HCT116 (cell line): ENCODE data around the gene UBE2E1. TPM values are rescaled to one million over a fixed set of nuclear protein-coding genes. Genes with fewer than 3 reads are reported as not detected.

Source experiments
- ATAC-seq: fragments of 200-7000 bp; cut with Tn5 transposase; 2 replicates; pipeline ENCODE4 v1.9.1; 2020; ENCODE audit warnings: mild to moderate bottlenecking, moderate library complexity
- BruUV-seq: library from RNA; stranded (reverse); fragments of 400-500 nt; replicated peaks from 2 replicates; lab custom pipeline; 2021; lab: Mats Ljungman, UMichigan
- CTCF ChIA-PET: fragments of 300-600 bp; sonication (Branson Sonifier 250); formaldehyde crosslinking; loops from one replicate; lab custom pipeline; 2021; ENCODE audit warnings: antibody characterized with exemption; lab: Charles Lee
- POLR2A ChIA-PET: fragments of 300-600, 350-600 bp; sonication (Branson Sonifier 250); formaldehyde crosslinking; loops from one replicate; lab custom pipeline; 2021; ENCODE audit warnings: antibody characterized with exemption; lab: Charles Lee
- RAD21 ChIA-PET, 2 experiments: fragments of 300-600 bp; sonication (Branson Sonifier 250); formaldehyde crosslinking; loops; one replicate each; lab custom pipeline; 2023; ENCODE audit warnings: low total read pairs in 2 of 2; ENCODE audit not compliant: uncharacterized antibody in 2 of 2, unreplicated experiment in 2 of 2, low non-redundant PET in 1 of 2; lab: Charles Lee
- DNase-seq: peaks from one replicate; pipeline ENCODE4 v3.0.0-alpha.2; 2010; ENCODE audit warnings: low read depth, low spot score
- H2AFZ ChIP-seq: fragments of 200-600 bp; shearing (Covaris generic), sonication (generic); 2 replicates; pipeline ENCODE4 v1.6.1; 2017; ENCODE audit warnings: low read depth, mixed run types, mixed read lengths, antibody characterized with exemption, low read length; ENCODE audit not compliant: poor library complexity, severe bottlenecking
- H3K27ac ChIP-seq: 2 replicates; pipeline ENCODE4 v1.5.1; 2012; ENCODE audit warnings: low read depth, low read length
- H3K27me3 ChIP-seq: fragments of 200-600 bp; sonication (generic); 2 replicates; pipeline ENCODE4 v1.6.1; 2016; ENCODE audit warnings: mixed run types, low read length, mixed read lengths; ENCODE audit not compliant: insufficient read depth
- H3K36me3 ChIP-seq, 2 experiments: fragments of 200-500 bp in 1 of 2; fragments of 200-600 bp in 1 of 2; sonication (Bioruptor generic) in 1 of 2; sonication (generic) in 1 of 2; 2 replicates each; pipeline versions ENCODE4 v1.5.1 to v1.6.1; 2014 to 2016; ENCODE audit warnings: low read length in 2 of 2, inconsistent platforms in 1 of 2, mixed read lengths in 1 of 2, mixed run types in 1 of 2; ENCODE audit not compliant: insufficient read depth in 2 of 2, control insufficient read depth in 1 of 2
- H3K4me1 ChIP-seq, 2 experiments: fragments of 200-600 bp in 1 of 2; sonication (generic) in 1 of 2; 2 replicates each; pipeline versions ENCODE4 v1.5.1 to v1.6.1; 2012 to 2017; ENCODE audit warnings: low read length in 2 of 2, inconsistent platforms in 1 of 2, mild to moderate bottlenecking in 1 of 2, mixed read lengths in 1 of 2, mixed run types in 1 of 2, moderate library complexity in 1 of 2; ENCODE audit not compliant: insufficient read depth in 2 of 2, control insufficient read depth in 1 of 2
- H3K4me2 ChIP-seq: fragments of 200-600 bp; sonication (generic); 2 replicates; pipeline ENCODE4 v1.6.1; 2017; ENCODE audit warnings: mixed run types, low read length, mixed read lengths
- H3K4me3 ChIP-seq, 2 experiments: fragments of 200-600 bp in 1 of 2; sonication (generic) in 1 of 2; replicated peaks in 1 of 2; 2 replicates each; pipeline ENCODE4 v1.5.1; 2011 to 2016; ENCODE audit warnings: low read length in 2 of 2, control low read depth in 1 of 2, low read depth in 1 of 2, mild to moderate bottlenecking in 1 of 2, mixed read lengths in 1 of 2, mixed run types in 1 of 2
- H3K79me2 ChIP-seq: fragments of 200-600 bp; sonication (generic); 2 replicates; pipeline ENCODE4 v1.6.1; 2017; ENCODE audit warnings: mild to moderate bottlenecking, mixed run types, low read length, moderate library complexity, mixed read lengths; ENCODE audit not compliant: insufficient read depth
- H3K9ac ChIP-seq: fragments of 200-600 bp; sonication (generic); 2 replicates; pipeline ENCODE4 v1.6.1; 2016; ENCODE audit warnings: low read length, mixed read lengths
- H3K9me2 ChIP-seq: fragments of 200-600 bp; sonication (generic), shearing (Covaris generic); 2 replicates; pipeline ENCODE4 v1.6.1; 2017; ENCODE audit warnings: mixed run types, mild to moderate bottlenecking, moderate library complexity; ENCODE audit not compliant: insufficient read depth
- H3K9me3 ChIP-seq, 2 experiments: fragments of 200-500 bp in 1 of 2; fragments of 200-600 bp in 1 of 2; sonication (Bioruptor generic) in 1 of 2; sonication (generic) in 1 of 2; 2 replicates each; pipeline ENCODE4 v1.6.1; 2014 to 2017; ENCODE audit warnings: low read length in 2 of 2, mixed read lengths in 2 of 2, inconsistent platforms in 1 of 2, low read depth in 1 of 2, mild to moderate bottlenecking in 1 of 2, mixed run types in 1 of 2, moderate library complexity in 1 of 2; ENCODE audit not compliant: control insufficient read depth in 1 of 2, insufficient read depth in 1 of 2
- H4K20me1 ChIP-seq: fragments of 200-600 bp; sonication (generic), shearing (Covaris generic); 2 replicates; pipeline ENCODE4 v1.6.1; 2017; ENCODE audit warnings: mixed run types, mild to moderate bottlenecking, moderate library complexity; ENCODE audit not compliant: insufficient read depth
- CBX3 ChIP-seq: IDR thresholded peaks from 2 replicates; pipeline ENCODE4 v1.6.1; 2012; ENCODE audit warnings: low read depth
- CEBPB ChIP-seq: IDR thresholded peaks from 2 replicates; pipeline ENCODE4 v1.6.1; 2012; ENCODE audit warnings: low read depth
- EZH2phosphoT487 ChIP-seq: fragments of 200-600 bp; IDR thresholded peaks from 2 replicates; pipeline ENCODE4 v1.6.1; 2018; ENCODE audit warnings: antibody characterized with exemption, borderline replicate concordance
- FOSL1 ChIP-seq: IDR thresholded peaks from 2 replicates; pipeline ENCODE4 v1.6.1; 2012; ENCODE audit warnings: low read depth
- JUND ChIP-seq: IDR thresholded peaks from 2 replicates; pipeline ENCODE4 v1.6.1; 2012
- POLR2A ChIP-seq: IDR thresholded peaks from 2 replicates; pipeline ENCODE4 v1.7.0; 2011; ENCODE audit warnings: borderline replicate concordance; ENCODE audit not compliant: insufficient read depth, insufficient read length; ENCODE audit errors: extremely low read depth
- RAD21 ChIP-seq: IDR thresholded peaks from 2 replicates; pipeline ENCODE4 v1.6.1; 2012; ENCODE audit warnings: low read depth, mild to moderate bottlenecking
- SIN3A ChIP-seq: IDR thresholded peaks from 2 replicates; pipeline ENCODE4 v1.6.1; 2012; ENCODE audit warnings: low read depth
- SRF ChIP-seq: IDR thresholded peaks from 2 replicates; pipeline ENCODE4 v1.6.1; 2012; ENCODE audit warnings: low read depth
- TCF7L2 ChIP-seq: IDR thresholded peaks from 2 replicates; pipeline ENCODE4 v1.7.0; 2011; ENCODE audit warnings: borderline replicate concordance, inconsistent platforms; ENCODE audit not compliant: insufficient read depth, insufficient read length; ENCODE audit errors: extremely low read depth
- YY1 ChIP-seq: IDR thresholded peaks from 2 replicates; pipeline ENCODE4 v1.6.1; 2011; ENCODE audit warnings: low read length, low read depth, moderate library complexity, mild to moderate bottlenecking; ENCODE audit not compliant: insufficient replicate concordance; ENCODE audit errors: extremely low read depth
- intact Hi-C: fragments of 100-400 bp; cut with micrococcal nuclease; formaldehyde crosslinking; loops from 2 replicates; pipeline ENCODE4 v1.10.0; 2022
- total RNA-seq: library from RNA; stranded (reverse); gene quantifications from one replicate; pipeline ENCODE4 v1.2.1, GENCODE V29; 2021; ENCODE audit not compliant: unreplicated experiment
- TF ChIP-seq, protein P1 (sequence below), 3 experiments: fragments of 200-600 bp in 1 of 3; sonication (generic) in 1 of 3; IDR thresholded peaks in 2 of 3; conservative IDR thresholded peaks in 1 of 3; 2 replicates each; pipeline ENCODE4 v1.5.1; 2012 to 2017; ENCODE audit warnings: low read depth in 2 of 3, low read length in 2 of 3, antibody characterized with exemption in 1 of 3, borderline replicate concordance in 1 of 3, control low read depth in 1 of 3, mild to moderate bottlenecking in 1 of 3, mixed read lengths in 1 of 3, mixed run types in 1 of 3, moderate library complexity in 1 of 3; ENCODE audit not compliant: insufficient read depth in 1 of 3
- TF ChIP-seq, protein P2 (sequence below): IDR thresholded peaks from 2 replicates; pipeline ENCODE4 v1.6.1; 2011; ENCODE audit warnings: mild to moderate bottlenecking, low read length, moderate library complexity; ENCODE audit not compliant: insufficient replicate concordance; ENCODE audit errors: extremely low read depth

UBE2E1 gene
- total RNA-seq, 1 experiment from 2014 or later: 75.1 TPM

DNA sequence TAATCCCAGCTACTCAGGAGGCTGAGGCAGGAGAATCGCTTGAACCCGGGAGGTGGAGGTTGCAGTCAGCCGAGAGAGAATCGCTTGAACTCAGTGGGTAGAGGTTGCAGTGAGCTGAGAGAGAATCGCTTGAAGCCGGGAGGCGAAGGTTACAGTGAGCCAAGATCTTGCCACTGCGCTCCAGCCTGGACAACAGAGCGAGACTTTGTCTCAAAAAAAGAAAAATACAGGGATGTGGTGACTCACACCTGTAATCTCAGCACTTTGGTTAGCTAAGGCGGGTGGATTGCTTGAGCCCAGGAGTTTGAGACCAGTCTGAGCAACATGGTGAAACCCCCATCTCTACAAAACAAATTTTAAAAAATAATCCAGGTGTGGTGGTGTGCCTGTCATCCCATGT, 26.8 kb downstream of the UBE2E1 start (continued):
- TF ChIP-seq, protein P1, sequence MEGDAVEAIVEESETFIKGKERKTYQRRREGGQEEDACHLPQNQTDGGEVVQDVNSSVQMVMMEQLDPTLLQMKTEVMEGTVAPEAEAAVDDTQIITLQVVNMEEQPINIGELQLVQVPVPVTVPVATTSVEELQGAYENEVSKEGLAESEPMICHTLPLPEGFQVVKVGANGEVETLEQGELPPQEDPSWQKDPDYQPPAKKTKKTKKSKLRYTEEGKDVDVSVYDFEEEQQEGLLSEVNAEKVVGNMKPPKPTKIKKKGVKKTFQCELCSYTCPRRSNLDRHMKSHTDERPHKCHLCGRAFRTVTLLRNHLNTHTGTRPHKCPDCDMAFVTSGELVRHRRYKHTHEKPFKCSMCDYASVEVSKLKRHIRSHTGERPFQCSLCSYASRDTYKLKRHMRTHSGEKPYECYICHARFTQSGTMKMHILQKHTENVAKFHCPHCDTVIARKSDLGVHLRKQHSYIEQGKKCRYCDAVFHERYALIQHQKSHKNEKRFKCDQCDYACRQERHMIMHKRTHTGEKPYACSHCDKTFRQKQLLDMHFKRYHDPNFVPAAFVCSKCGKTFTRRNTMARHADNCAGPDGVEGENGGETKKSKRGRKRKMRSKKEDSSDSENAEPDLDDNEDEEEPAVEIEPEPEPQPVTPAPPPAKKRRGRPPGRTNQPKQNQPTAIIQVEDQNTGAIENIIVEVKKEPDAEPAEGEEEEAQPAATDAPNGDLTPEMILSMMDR (IDR thresholded peaks at IDR 0.05 in 2 of 3, conservative IDR thresholded peaks at IDR 0.05 in 1 of 3; ENCODE audit: borderline replicate concordance in 1 of 3, insufficient read depth in 1 of 3, low read depth in 2 of 3, low read length in 2 of 3): no peak
- TF ChIP-seq, protein P2, sequence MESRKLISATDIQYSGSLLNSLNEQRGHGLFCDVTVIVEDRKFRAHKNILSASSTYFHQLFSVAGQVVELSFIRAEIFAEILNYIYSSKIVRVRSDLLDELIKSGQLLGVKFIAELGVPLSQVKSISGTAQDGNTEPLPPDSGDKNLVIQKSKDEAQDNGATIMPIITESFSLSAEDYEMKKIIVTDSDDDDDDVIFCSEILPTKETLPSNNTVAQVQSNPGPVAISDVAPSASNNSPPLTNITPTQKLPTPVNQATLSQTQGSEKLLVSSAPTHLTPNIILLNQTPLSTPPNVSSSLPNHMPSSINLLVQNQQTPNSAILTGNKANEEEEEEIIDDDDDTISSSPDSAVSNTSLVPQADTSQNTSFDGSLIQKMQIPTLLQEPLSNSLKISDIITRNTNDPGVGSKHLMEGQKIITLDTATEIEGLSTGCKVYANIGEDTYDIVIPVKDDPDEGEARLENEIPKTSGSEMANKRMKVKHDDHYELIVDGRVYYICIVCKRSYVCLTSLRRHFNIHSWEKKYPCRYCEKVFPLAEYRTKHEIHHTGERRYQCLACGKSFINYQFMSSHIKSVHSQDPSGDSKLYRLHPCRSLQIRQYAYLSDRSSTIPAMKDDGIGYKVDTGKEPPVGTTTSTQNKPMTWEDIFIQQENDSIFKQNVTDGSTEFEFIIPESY: no peak
- TF ChIP-seq SRF (no peak), POLR2A (no peak), FOSL1 (no peak), TCF7L2 (no peak), CEBPB (no peak)

DNA sequence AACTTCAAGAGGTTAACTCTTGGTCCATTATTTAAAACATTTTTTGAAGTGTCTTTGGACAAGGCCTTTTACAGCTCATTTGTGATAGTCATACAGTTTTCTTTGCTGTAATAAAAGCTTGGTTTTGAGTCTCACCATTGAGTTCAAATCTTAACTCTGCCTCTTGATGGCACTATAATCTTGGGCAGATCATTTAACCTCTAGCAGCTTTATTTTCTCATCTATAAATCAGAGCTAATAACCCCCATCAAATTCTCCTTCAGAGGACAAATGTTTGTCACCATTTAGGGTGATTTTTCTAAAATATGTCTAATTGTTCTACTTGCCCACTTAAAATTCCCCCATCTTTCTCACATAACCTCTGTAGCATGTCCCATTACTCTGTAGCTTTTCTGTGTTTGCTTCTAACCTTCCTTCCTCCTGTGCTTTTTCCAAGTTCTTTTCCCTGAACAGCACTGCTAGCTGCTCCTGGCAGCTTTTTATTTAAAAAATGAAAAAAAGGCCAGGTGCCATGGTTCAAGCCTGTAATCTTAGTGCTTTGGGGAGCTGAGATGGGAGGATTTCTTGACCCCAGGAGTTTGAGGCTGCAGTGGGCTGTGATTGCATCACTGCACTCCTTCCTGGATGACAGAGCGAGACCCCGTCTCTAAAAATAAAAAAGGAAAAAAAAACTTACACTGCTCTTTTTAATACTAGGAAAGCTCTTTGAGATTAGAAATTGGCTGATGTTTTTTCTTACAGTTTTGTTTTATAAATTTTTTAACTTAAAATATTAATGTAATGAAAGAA, 28.5 kb downstream of the UBE2E1 start:
- no peaks in the 10 kb centered on the region for H3K9me3 ChIP-seq
- POLR2A ChIA-PET: interaction anchor here (0.6 to 0.8 kb wide), 2 partner anchors 59 to 82 kb away, joined by 4 read pairs; partner anchors contain the start of genes NKIRAS1 and RPL15
- no peak overlapping the region for H3K4me2 ChIP-seq
- DNase-seq (no peak), ATAC-seq (peak; percentile 62)
- no peak overlapping the region for H3K4me3 ChIP-seq
- no peaks in the 10 kb centered on the region for H3K36me3 ChIP-seq
- H3K27ac ChIP-seq: no peak overlapping the region
- no peak overlapping the region for H2AFZ ChIP-seq
- no TSS peak for BruUV-seq
- H3K4me1 ChIP-seq: peaks cover 0 to 9% of the 10 kb centered on the region in 2 experiments; a peak in 2 of 4 replicates
- H3K79me2 ChIP-seq: peaks cover 51% of the 10 kb centered on the region
- CTCF ChIA-PET: interaction anchor here (0.8 to 1.9 kb wide), 11 partner anchors 8 to 186 kb away, joined by 3 to 14 read pairs (median 4); no protein-coding TSS in a partner anchor
- H3K9ac ChIP-seq: no peak overlapping the region
- intact Hi-C loops: no loop called here
- H3K27me3 ChIP-seq: no peaks in the 10 kb centered on the region
- no peaks in the 10 kb centered on the region; the same call in 1 of the 2 replicates for H4K20me1 ChIP-seq
- H3K9me2 ChIP-seq: no peaks in the 10 kb centered on the region
- RAD21 ChIA-PET: interaction anchor here in 1 of 2 experiments (0.6 kb wide), 1 partner anchor 185 kb away, joined by 3 read pairs; no protein-coding TSS in a partner anchor
- TF ChIP-seq, protein P1 (IDR thresholded peaks at IDR 0.05 in 2 of 3, conservative IDR thresholded peaks at IDR 0.05 in 1 of 3; ENCODE audit: borderline replicate concordance in 1 of 3, insufficient read depth in 1 of 3, low read depth in 2 of 3, low read length in 2 of 3): peak in 1 of 3 experiments; percentile 35; a peak in 1 of 6 replicates
- no peak for TF ChIP-seq JUND
- TF ChIP-seq SIN3A: no peak
- no peak for TF ChIP-seq YY1
- peak; percentile 53 for TF ChIP-seq RAD21
- no peak for TF ChIP-seq TCF7L2
- no peak for TF ChIP-seq CBX3
- no peak for TF ChIP-seq EZH2phosphoT487
- no peak for TF ChIP-seq SRF
